Right lobe of liver (tissue), 4 donors: ENCODE results near the gene FOXP4.

Source experiments
- CTCF ChIP-seq, 4 donors: fragments of 200-600 bp in 3 of 4; fragments of 450-650 bp in 1 of 4; IDR thresholded peaks; one replicate each; pipeline versions ENCODE4 v1.5.1 to v1.8.0; 2016 to 2022; ENCODE audit warnings: antibody characterized with exemption in 4 of 4, mild to moderate bottlenecking in 2 of 4
- POLR2A ChIP-seq: fragments of 450-650 bp; IDR thresholded peaks from one replicate; pipeline ENCODE4 v1.6.1; 2017; ENCODE audit warnings: antibody characterized with exemption, mild to moderate bottlenecking
- donor health status: DM: no; HTN: no; CAD: no.
- donor health status: DM: no; HTN: no; CAD: no.
- donor health status: DM: no; HTN: yes; CAD: no.

GRCh38 chr6:41607036-41607435, 60.9 kb downstream of the FOXP4 start:
- no peak for TF ChIP-seq CTCF (IDR thresholded peaks at IDR 0.05)
- TF ChIP-seq POLR2A = no peak
